Activated CD8-positive, alpha-beta T cell treated with anti-CD3 and anti-CD28 coated beads for 36 hours (primary cell): ENCODE data around the gene CDC14B. TPM values are rescaled to one million over a fixed set of nuclear protein-coding genes. Genes with fewer than 3 reads are reported as not detected.

ENCODE experiments used
- ATAC-seq: fragments of 200-7000 bp; cut with Tn5 transposase; one replicate; pipeline ENCODE4 v1.10.0; 2021; ENCODE audit warnings: mild to moderate bottlenecking, moderate library complexity
- CTCF ChIA-PET: fragments of 350-600 bp; sonication (Branson Sonifier 250); formaldehyde crosslinking; loops from one replicate; lab custom pipeline; 2021; ENCODE audit warnings: antibody characterized with exemption; lab: Charles Lee
- POLR2A ChIA-PET: fragments of 350-600 bp; sonication (Branson Sonifier 250); formaldehyde crosslinking; loops from one replicate; lab custom pipeline; 2021; ENCODE audit warnings: antibody characterized with exemption; lab: Charles Lee
- DNase-seq: peaks from one replicate; pipeline ENCODE4 v3.0.0-alpha.2; 2020
- H3K27ac Mint-ChIP-seq: one replicate; pipeline ENCODE4 v1.8.0; 2021; ENCODE audit warnings: mild to moderate bottlenecking, mixed read lengths
- H3K27me3 Mint-ChIP-seq: one replicate; pipeline ENCODE4 v1.8.0; 2021; ENCODE audit warnings: mixed read lengths
- H3K36me3 Mint-ChIP-seq: one replicate; pipeline ENCODE4 v1.8.0; 2021; ENCODE audit warnings: low read depth, mixed read lengths
- H3K4me1 Mint-ChIP-seq: one replicate; pipeline ENCODE4 v1.8.0; 2021; ENCODE audit warnings: low read depth, mixed read lengths
- H3K4me3 Mint-ChIP-seq: one replicate; pipeline ENCODE4 v1.8.0; 2021; ENCODE audit warnings: mild to moderate bottlenecking, moderate library complexity, mixed read lengths
- H3K9me3 Mint-ChIP-seq: one replicate; pipeline ENCODE4 v1.8.0; 2021; ENCODE audit warnings: mixed read lengths
- intact Hi-C: fragments of 100-400 bp; cut with micrococcal nuclease; formaldehyde crosslinking; loops from one replicate; pipeline ENCODE4 v1.10.0; 2022
- total RNA-seq, 2 experiments: library from RNA; stranded (reverse); gene quantifications; one replicate each; pipeline ENCODE4 v1.2.3, GENCODE V29; 2021
- TF ChIP-seq, protein P1 (sequence below): fragments of 200-600 bp; IDR thresholded peaks from one replicate; pipeline ENCODE4 v1.8.0; 2022; ENCODE audit warnings: antibody characterized with exemption, mild to moderate bottlenecking

CDC14B gene
- total RNA-seq, 2 experiments from 2014 or later: 0.27 to 0.54 TPM

DNA sequence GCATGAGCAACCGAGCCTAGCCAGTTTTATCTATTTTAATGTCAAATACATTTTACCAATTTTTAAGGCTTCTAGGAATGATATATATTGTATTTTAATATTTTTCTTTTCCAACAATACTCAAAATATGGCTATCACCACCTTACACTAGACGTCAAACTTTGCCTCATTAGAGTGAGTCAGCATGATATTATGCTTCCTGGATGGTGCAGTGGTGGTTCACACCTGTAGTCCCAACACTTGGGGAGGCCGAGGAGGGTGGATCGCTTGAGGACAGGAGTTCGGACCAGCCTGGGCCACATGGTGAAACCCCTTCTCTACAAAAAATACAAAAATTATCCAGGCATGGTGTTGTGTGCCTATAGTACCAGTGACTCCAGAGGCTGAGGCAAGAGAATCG, 7.3 kb upstream of the CDC14B start:
- H3K4me1 Mint-ChIP-seq: peaks cover 4% of the 10 kb centered on the region
- CTCF ChIA-PET: no interaction called here
- ATAC-seq (no peak), DNase-seq (no peak)
- H3K27ac Mint-ChIP-seq: no peak overlapping the region
- no peak overlapping the region for H3K4me3 Mint-ChIP-seq
- POLR2A ChIA-PET: no interaction called here
- peaks cover 15% of the 10 kb centered on the region for H3K27me3 Mint-ChIP-seq
- no peaks in the 10 kb centered on the region for H3K36me3 Mint-ChIP-seq
- TF ChIP-seq, protein P1, sequence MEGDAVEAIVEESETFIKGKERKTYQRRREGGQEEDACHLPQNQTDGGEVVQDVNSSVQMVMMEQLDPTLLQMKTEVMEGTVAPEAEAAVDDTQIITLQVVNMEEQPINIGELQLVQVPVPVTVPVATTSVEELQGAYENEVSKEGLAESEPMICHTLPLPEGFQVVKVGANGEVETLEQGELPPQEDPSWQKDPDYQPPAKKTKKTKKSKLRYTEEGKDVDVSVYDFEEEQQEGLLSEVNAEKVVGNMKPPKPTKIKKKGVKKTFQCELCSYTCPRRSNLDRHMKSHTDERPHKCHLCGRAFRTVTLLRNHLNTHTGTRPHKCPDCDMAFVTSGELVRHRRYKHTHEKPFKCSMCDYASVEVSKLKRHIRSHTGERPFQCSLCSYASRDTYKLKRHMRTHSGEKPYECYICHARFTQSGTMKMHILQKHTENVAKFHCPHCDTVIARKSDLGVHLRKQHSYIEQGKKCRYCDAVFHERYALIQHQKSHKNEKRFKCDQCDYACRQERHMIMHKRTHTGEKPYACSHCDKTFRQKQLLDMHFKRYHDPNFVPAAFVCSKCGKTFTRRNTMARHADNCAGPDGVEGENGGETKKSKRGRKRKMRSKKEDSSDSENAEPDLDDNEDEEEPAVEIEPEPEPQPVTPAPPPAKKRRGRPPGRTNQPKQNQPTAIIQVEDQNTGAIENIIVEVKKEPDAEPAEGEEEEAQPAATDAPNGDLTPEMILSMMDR: no peak
- intact Hi-C loops: no loop called here
- no peaks in the 10 kb centered on the region for H3K9me3 Mint-ChIP-seq

DNA sequence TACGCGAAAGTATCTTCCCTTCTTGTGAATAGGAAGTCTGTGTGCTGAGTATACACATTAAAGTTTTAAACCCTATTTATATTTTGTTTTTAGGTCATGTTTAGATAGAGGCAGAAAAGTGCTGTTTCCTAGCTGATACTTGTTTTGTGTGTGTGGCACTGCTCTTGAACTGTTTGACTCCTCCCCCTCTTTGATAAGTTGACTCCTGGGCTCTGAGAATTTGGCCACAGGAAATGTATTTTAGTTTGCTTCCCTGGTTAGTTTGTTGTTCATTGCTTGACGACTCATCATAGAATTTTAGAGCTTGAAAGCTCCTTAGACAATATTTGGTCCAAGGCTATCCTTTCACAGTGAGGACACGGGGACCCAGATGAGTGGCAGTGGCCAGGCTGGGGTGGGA, 2.0 kb upstream of the CDC14B start:
- CTCF ChIA-PET: no interaction called here
- H3K4me1 Mint-ChIP-seq: peaks cover 11% of the 10 kb centered on the region
- no peak for ATAC-seq
- no peak overlapping the region for H3K4me3 Mint-ChIP-seq
- H3K36me3 Mint-ChIP-seq: no peaks in the 10 kb centered on the region
- no peaks in the 10 kb centered on the region for H3K9me3 Mint-ChIP-seq
- no peak overlapping the region for H3K27ac Mint-ChIP-seq
- DNase-seq: no peak
- TF ChIP-seq, protein P1: no peak
- H3K27me3 Mint-ChIP-seq: peaks cover 37% of the 10 kb centered on the region
- intact Hi-C loops: no loop called here
- POLR2A ChIA-PET: no interaction called here

DNA sequence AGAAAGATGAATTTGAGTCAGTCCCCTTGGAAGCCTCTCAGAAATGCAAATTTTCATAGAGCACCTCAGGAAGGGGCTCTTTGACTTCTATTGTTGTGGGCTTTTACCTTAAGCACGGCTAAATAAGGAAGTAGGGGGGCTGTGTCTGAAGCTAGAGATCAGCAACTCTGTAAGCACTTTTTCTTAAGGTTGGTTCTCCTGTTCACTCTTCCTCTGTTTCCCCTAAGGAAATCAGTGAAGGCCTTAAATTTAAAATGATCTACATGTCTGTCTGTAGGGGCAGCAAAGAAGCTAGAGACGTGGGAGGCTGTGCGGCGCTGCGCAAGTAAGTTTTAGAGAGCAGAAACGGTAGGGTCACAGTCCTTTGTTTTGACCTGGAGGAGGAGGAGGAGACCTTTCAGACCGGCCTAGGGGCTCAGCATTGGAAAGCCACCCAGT, 1.2 kb upstream of the CDC14B start:
- no peaks in the 10 kb centered on the region for H3K36me3 Mint-ChIP-seq
- TF ChIP-seq, protein P1: no peak
- intact Hi-C loops: no loop called here
- H3K9me3 Mint-ChIP-seq: no peaks in the 10 kb centered on the region
- ChIA-PET CTCF (no interaction called here), POLR2A (no interaction called here)
- DNase-seq: no peak
- H3K4me1 Mint-ChIP-seq: peaks cover 11% of the 10 kb centered on the region
- H3K27me3 Mint-ChIP-seq: peaks cover 42% of the 10 kb centered on the region
- ATAC-seq: no peak
- no peak overlapping the region for H3K27ac Mint-ChIP-seq
- H3K4me3 Mint-ChIP-seq: no peak overlapping the region

GRCh38 chr9:96620181-96620514, 505 bp upstream of the CDC14B start:
- ChIA-PET POLR2A (no interaction called here), CTCF (no interaction called here)
- DNase-seq (no peak), ATAC-seq (no peak)
- Mint-ChIP-seq H3K36me3 (no peaks in the 10 kb centered on the region), H3K9me3 (no peaks in the 10 kb centered on the region), H3K4me1 (peaks cover 11% of the 10 kb centered on the region), H3K27ac (no peak overlapping the region), H3K4me3 (peak overlapping the region; percentile 60), H3K27me3 (peaks cover 47% of the 10 kb centered on the region)
- TF ChIP-seq, protein P1: no peak
- intact Hi-C loops: no loop called here

GRCh38 chr9:96619124-96619465, 548 bp downstream of the CDC14B start:
- TF ChIP-seq, protein P1: no peak
- H3K27ac Mint-ChIP-seq: no peak overlapping the region
- peaks cover 49% of the 10 kb centered on the region for H3K27me3 Mint-ChIP-seq
- ChIA-PET POLR2A (interaction anchor here (1.3 kb wide), 1 partner anchor 22 kb away, joined by 5 read pairs; no protein-coding TSS in a partner anchor), CTCF (interaction anchor here (0.9 kb wide), 1 partner anchor 37 kb away, joined by 3 read pairs; no protein-coding TSS in a partner anchor)
- no peak for DNase-seq
- H3K9me3 Mint-ChIP-seq: no peaks in the 10 kb centered on the region
- H3K4me3 Mint-ChIP-seq: no peak overlapping the region
- intact Hi-C loops: no loop called here
- no peak for ATAC-seq
- H3K4me1 Mint-ChIP-seq: peaks cover 11% of the 10 kb centered on the region
- H3K36me3 Mint-ChIP-seq: no peaks in the 10 kb centered on the region
